ENCODE data around the gene EID2. TPM values are rescaled to one million over a fixed set of nuclear protein-coding genes. Genes with fewer than 3 reads are reported as not detected.
A peak's percentile ranks its signal among the peaks of the same experiment; 100 is the strongest.

The EID2 gene
- total and polyA plus RNA-seq, 2 of the 13 experiments (the other 11 are each of a cell fraction or from before 2014, with no cell fraction given) = 3.7 to 14.1 TPM

DNA sequence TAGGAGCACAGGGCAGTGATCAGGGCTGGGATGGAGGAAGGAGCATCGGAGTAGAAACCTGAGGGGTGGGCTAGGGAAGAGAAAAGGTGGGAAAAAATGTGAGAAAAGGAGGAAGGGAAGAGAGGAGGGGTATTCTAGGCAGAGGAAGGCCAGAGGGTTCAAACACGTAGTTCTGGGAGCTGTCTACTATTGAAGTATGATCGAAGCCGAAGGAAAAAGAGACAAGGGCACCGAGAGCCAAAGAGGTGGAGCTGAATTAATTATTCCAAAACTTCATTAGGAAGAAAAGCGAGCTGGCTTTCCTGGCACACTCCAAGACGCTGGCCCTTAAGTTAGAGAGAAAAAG is 33.4 kb downstream of the EID2 start (continued):
- TF ChIP-seq, protein P1, sequence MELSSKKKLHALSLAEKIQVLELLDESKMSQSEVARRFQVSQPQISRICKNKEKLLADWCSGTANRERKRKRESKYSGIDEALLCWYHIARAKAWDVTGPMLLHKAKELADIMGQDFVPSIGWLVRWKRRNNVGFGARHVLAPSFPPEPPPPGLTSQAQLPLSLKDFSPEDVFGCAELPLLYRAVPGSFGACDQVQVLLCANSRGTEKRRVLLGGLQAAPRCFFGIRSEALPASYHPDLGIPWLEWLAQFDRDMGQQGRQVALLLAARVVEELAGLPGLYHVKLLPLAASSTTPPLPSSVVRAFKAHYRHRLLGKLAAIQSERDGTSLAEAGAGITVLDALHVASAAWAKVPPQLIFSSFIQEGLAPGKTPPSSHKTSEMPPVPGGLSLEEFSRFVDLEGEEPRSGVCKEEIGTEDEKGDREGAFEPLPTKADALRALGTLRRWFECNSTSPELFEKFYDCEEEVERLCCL (CRISPR knock-in tag; IDR thresholded peaks at IDR 0.05; ENCODE audit: borderline replicate concordance) = no peak
- TF ChIP-seq RAD21 (CRISPR knock-in tag; IDR thresholded peaks at IDR 0.05) (no peak), MTF2 (CRISPR knock-in tag; IDR thresholded peaks at IDR 0.05; ENCODE audit: borderline replicate concordance) (no peak), EHMT2 (IDR thresholded peaks at IDR 0.05; ENCODE audit: borderline replicate concordance, low read depth, low read length) (no peak), ZNF207 (IDR thresholded peaks at IDR 0.05; ENCODE audit: borderline replicate concordance) (no peak), BRCA1 (CRISPR knock-in tag; IDR thresholded peaks at IDR 0.05) (no peak), ZNF878 (CRISPR knock-in tag; IDR thresholded peaks at IDR 0.05) (0 out of 2 replicates have a peak, but pooled peaks have one; percentile 51)
- TF ChIP-seq, protein P2, sequence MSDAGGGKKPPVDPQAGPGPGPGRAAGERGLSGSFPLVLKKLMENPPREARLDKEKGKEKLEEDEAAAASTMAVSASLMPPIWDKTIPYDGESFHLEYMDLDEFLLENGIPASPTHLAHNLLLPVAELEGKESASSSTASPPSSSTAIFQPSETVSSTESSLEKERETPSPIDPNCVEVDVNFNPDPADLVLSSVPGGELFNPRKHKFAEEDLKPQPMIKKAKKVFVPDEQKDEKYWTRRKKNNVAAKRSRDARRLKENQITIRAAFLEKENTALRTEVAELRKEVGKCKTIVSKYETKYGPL (CRISPR knock-in tag; IDR thresholded peaks at IDR 0.05) = no peak
- TF ChIP-seq, protein P3, sequence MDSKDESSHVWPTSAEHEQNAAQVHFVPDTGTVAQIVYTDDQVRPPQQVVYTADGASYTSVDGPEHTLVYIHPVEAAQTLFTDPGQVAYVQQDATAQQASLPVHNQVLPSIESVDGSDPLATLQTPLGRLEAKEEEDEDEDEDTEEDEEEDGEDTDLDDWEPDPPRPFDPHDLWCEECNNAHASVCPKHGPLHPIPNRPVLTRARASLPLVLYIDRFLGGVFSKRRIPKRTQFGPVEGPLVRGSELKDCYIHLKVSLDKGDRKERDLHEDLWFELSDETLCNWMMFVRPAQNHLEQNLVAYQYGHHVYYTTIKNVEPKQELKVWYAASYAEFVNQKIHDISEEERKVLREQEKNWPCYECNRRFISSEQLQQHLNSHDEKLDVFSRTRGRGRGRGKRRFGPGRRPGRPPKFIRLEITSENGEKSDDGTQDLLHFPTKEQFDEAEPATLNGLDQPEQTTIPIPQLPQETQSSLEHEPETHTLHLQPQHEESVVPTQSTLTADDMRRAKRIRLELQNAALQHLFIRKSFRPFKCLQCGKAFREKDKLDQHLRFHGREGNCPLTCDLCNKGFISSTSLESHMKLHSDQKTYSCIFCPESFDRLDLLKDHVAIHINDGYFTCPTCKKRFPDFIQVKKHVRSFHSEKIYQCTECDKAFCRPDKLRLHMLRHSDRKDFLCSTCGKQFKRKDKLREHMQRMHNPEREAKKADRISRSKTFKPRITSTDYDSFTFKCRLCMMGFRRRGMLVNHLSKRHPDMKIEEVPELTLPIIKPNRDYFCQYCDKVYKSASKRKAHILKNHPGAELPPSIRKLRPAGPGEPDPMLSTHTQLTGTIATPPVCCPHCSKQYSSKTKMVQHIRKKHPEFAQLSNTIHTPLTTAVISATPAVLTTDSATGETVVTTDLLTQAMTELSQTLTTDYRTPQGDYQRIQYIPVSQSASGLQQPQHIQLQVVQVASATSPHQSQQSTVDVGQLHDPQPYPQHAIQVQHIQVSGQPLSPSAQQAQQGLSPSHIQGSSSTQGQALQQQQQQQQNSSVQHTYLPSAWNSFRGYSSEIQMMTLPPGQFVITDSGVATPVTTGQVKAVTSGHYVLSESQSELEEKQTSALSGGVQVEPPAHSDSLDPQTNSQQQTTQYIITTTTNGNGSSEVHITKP (CRISPR knock-in tag; IDR thresholded peaks at IDR 0.05; ENCODE audit: low read depth) = no peak

Measured in HepG2 (cell line).